AG09309 (cell line): ENCODE results near the gene LSM10.

Source experiments
- DNase-seq: peaks from one replicate; pipeline ENCODE4 v3.0.0-alpha.2; 2010; ENCODE audit warnings: low read depth
- H3K4me3 ChIP-seq: 2 replicates; pipeline ENCODE4 v1.5.1; 2011; ENCODE audit warnings: mild to moderate bottlenecking, low read depth, low read length, moderate library complexity; ENCODE audit not compliant: control insufficient read depth
- TF ChIP-seq, protein P1 (sequence below): IDR thresholded peaks from 2 replicates; pipeline ENCODE4 v1.5.1; 2011; ENCODE audit warnings: mild to moderate bottlenecking, low read depth, low read length, inconsistent platforms; ENCODE audit not compliant: insufficient read depth, control insufficient read depth; ENCODE audit errors: missing control alignments

LSM10 gene

DNA sequence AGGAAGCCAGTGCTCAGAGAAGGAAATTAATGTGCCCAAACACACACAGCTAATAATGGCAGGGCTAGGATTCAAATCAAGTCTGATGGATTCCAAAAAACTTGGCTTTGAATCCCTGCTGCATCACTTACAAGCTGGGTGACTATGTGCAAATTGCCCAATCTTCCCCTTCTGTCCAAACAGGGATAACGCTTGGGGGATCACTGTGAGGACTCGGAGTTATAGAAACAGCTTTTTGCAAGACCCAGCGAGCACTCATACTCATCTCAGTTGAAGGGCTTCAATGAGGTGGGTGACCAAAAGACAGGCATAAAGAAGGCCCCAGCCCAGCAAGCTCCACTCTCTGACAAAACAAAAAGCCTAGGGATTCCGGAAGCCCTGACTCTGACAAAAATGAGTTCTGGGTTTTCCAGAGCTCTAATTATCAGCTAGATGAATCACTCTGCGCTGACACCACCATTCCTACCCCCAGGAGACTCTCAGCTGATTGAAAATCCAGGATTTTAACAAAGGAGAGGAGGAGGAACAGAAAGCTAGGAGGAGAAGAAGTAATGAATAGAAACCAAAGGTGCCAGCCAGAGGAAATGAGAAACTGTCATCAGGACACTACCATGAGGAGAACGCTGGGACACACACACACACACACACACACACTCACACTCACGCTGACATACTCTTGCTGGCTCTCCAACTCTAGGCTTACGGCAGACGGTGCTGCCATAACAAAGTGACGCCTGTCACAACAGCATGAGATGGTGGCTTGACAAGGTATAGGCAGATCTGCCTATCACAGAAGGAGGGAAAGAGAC, 10.4 kb downstream of the LSM10 start:
- peak; percentile 80 for DNase-seq

DNA sequence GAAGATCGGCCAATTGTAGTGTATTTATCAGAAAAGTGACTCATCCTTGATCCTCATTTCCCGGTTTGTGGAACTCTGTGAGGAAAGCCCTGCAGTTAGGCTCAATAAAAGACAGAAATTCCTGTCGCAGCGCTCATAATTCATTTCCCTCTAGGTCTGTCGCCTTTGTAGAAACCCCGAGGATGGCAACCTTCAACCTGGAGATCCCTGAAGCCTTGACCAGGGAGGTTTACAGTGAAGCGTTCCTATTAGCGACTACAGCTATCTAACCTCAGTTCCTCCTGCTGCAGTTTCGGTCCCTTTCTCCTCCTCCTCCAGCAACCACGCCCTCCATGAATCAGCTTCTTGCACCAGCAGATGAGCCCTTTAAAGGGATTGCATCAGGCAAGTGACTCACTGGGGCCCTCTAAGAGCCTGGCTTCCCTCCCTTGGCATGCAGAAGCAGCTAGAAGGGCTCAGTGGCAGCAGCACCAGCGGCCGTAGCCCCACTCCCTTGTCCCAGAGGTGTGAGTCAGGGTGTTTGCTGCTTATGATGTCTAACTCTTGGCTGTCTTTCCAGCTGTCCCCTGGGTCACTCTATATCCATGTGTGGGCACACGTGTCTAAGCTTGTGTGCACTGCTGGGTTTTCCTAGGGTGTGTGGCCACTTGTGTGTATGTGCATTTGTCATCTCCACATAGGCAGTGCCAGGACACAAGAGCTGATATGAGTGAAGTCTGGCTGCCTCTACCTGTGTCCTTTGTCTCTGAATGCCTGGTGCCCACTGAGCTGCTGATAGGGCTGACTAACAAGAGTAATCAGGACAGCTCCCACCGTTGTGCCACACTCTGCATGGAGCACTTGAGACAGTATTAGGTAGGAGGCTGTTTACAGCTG, 11.2 kb downstream of the LSM10 start:
- peak; percentile 100 for DNase-seq
- TF ChIP-seq, protein P1, sequence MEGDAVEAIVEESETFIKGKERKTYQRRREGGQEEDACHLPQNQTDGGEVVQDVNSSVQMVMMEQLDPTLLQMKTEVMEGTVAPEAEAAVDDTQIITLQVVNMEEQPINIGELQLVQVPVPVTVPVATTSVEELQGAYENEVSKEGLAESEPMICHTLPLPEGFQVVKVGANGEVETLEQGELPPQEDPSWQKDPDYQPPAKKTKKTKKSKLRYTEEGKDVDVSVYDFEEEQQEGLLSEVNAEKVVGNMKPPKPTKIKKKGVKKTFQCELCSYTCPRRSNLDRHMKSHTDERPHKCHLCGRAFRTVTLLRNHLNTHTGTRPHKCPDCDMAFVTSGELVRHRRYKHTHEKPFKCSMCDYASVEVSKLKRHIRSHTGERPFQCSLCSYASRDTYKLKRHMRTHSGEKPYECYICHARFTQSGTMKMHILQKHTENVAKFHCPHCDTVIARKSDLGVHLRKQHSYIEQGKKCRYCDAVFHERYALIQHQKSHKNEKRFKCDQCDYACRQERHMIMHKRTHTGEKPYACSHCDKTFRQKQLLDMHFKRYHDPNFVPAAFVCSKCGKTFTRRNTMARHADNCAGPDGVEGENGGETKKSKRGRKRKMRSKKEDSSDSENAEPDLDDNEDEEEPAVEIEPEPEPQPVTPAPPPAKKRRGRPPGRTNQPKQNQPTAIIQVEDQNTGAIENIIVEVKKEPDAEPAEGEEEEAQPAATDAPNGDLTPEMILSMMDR: no peak
- H3K4me3 ChIP-seq: peak overlapping the region; percentile 46

More for the DNA sequence above, 10.4 kb downstream of the LSM10 start:
- TF ChIP-seq, protein P1: peak; percentile 11
- peak overlapping the region; percentile 29; the same call in 1 of the 2 replicates for H3K4me3 ChIP-seq

DNA sequence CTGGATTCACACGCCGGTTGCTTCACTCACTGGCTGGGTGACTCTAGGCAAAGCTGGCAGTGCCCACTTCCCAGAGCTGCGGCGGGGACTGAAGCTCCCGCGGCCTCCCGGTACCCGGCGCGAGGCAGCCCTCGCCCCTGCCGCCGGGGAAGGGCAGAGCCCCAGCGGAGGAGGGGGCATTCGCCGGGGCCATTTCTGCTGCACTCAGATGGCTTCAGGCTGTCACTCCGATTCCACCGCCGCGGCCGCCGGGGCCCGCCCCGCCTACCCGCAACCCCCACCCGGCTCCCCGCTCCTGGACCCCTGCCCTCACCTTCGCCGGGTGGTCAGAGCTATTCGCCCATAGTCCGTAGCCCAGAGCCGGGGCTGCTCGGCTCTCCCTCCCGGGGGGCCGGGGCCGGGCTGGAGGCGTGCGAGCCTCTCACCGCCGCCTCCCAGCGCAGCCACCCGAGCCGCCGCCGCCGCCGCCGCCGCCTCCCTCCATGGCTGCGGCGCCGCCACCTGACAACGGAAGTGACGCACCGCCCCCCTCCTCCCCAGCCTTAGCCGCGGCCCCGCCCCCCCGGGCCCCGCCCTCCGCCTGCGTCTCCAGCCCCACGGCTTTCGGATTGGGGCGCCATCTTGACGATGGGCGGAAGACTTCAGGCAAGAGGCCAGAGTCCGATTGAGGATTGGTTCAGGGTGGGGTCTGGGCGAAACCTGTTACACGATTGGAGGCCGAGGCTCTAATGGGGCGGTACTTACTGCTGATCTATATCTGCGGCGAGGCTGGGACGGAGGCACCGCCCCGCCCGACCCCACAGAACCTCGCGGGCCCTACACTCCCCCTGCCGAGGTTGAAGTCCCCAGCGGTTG, 12.1 kb downstream of the LSM10 start, which contains the start of gene STK40:
TSS of gene STK40 (minus strand) at position 515 of the 855 bp plus-strand sequence. CDS start 24,592 bp downstream, outside the sequence.
- TF ChIP-seq, protein P1: no peak
- H3K4me3 ChIP-seq: peak within 1 kb of the TSS; percentile 96
- peak; percentile 98 for DNase-seq

DNA sequence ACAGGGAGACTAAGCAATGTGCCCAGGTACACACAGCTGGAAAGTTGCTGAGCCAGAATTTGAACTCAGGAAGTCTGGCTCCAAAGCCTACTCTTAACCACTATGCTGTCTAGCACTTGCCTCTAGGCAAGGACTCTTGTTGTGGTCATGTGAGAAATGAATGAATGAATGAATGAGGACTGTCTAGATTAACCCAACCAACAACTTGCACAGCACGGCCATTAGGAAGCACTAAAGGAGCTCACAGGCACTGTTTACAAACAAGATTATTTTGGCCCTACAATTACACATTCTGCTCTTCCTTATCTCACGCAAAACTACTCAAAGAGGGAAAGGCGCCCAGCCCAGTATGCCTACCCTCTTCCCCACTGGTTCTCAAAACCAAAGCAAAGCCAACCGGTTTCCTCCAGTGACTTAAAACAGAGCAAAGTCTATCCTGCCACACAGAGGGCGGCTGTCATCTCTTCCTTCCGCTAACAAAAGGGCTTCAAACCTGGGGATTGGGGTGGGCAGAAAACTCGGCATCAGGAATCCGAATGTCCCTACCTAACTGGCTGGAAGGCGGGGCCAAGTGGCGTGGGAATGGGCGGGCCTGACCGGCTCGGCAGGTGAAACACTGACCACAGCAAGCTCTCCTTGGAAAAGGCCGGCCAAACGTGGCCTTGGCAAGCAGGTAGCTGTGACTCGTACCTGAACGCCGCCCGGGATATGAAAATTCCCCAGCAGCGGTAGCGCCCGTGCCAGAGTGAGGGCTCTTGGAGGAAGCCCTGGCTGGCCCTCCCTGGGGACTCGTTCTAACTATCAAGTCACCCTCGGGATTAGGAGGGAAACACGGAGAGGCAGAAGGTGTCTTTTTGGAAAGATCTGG, 12.9 kb downstream of the LSM10 start:
- no peak for DNase-seq
- H3K4me3 ChIP-seq: peak overlapping the region; percentile 96
- TF ChIP-seq, protein P1: no peak

DNA sequence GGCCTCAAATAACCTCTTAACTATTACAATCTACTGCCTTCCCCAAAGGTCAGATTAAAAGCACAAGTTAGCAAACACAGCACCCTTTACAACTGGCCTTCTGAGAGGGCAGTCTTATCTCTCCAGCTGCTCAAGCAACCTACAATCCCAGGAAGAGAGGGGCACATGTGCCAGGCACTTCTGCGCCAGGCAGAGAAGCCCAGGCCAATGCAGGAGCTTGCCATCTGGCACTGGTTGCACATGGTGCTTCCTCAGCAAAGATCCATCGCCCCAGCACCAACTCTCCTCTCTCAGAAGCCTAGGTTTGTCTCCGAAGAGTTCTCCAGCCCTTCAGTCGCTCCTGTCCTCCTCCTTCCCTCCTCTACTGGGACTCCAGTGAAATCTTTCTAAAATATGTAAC, 14.5 kb downstream of the LSM10 start:
- TF ChIP-seq, protein P1: no peak
- no peak for DNase-seq
- H3K4me3 ChIP-seq: no peak overlapping the region
